Measurements from ENCODE around the gene CDC37.

Gene CDC37

DNA sequence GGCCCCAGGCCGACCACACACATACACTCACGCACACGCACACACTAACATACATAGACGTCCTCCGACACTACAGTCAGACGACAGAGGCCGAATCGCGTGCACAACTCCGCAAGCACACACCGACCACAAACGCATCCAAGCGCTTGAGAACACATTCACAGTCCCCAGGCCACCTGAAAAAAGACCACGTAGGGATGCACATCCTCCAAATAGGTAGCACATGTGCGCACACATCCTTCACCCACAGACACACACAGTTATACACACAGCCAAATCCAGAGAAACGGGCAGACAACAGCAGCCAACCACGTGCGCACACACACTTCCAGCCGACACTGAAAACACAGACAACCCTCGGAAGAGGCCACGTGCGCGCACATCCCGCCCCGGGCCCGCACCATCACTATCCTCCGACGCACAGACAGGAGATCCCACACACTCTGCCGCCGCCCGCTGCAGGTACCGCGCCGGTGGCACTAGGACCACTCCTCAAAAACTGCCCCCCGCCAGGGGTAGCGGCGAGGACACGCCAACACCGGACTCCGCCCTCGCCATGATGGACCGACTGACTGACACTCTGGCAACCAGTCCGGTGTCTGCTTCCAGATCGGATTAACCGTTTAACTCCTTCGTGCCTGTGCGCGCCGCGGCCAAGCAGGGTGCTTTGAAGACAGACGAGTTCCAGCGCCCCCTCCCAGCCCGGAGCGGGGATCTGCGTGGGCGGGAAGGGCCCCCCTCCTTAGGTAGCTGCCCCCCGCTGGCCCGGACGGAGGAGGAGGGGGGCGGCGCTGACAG lies 16.5 kb upstream of the CDC37 start:
- H3K4me3 ChIP-seq (ENCODE audit: low read length), result peak overlapping the region; percentile 40
- DNase-seq (ENCODE audit: low read depth), result no peak
- TF ChIP-seq, protein P1, sequence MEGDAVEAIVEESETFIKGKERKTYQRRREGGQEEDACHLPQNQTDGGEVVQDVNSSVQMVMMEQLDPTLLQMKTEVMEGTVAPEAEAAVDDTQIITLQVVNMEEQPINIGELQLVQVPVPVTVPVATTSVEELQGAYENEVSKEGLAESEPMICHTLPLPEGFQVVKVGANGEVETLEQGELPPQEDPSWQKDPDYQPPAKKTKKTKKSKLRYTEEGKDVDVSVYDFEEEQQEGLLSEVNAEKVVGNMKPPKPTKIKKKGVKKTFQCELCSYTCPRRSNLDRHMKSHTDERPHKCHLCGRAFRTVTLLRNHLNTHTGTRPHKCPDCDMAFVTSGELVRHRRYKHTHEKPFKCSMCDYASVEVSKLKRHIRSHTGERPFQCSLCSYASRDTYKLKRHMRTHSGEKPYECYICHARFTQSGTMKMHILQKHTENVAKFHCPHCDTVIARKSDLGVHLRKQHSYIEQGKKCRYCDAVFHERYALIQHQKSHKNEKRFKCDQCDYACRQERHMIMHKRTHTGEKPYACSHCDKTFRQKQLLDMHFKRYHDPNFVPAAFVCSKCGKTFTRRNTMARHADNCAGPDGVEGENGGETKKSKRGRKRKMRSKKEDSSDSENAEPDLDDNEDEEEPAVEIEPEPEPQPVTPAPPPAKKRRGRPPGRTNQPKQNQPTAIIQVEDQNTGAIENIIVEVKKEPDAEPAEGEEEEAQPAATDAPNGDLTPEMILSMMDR (conservative IDR thresholded peaks at IDR 0.05; ENCODE audit: low read depth, low read length), result no peak

DNA sequence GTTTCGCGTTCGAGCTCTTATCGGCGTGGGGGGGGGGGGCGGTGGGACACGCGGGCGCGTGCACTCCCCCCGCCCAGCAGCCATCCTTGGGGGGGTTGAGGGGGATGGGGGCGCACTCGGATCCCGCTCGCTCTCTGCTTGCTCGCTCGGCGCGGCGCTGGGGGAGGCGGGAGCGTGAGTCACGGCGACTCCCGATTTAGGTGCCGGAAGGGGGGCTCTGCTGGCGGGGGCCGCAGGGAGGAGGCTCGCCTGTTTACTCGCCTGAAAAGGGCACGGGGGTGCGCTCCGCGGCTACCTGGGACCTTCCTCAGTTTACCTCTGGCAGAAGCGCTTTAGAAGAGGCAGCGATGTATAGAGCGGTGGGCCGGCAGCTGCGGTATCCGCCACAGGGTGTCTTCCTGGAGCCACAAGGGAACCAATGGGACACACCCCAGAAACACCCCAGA lies 15.9 kb upstream of the CDC37 start:
- H3K4me3 ChIP-seq (ENCODE audit: low read length), result peak overlapping the region; percentile 21
- DNase-seq (ENCODE audit: low read depth), result no peak
- TF ChIP-seq, protein P1 (conservative IDR thresholded peaks at IDR 0.05; ENCODE audit: low read depth, low read length), result no peak

DNA sequence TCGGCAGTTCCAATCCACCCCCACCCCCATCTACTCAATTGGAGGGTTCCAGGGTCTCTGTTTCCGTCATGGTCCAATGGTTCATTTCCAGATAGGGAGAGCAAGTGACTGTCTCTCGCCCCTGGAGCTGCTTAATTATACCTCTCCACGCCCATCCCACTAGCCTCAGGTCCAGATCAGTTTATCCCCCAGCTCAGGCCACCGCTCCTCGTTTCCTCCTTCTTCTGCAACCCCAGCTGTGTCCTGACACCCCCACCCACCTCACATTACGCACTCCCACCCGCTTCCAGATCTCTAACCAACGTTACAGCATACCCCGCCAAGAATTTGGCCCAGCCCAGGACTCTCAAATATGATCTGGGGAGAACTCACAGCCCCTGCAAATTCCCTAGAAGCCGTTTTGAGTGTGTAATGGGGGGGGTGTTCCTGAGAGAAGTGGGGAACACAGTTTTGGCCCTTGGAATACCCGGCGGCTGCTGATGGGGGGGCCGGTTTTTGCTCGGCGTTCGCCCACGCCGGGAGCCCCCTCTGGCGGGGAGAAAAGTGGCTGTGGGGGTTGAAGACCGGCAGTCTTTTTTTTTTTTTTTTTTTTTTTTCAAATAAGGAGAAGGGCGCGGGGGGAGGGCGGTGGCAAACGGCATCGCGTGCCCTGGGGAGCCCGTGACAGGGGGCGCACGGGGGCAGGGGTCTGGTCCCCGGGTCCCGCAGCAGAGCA lies 15.3 kb upstream of the CDC37 start:
- TF ChIP-seq, protein P1 (conservative IDR thresholded peaks at IDR 0.05; ENCODE audit: low read depth, low read length), result peak; percentile 21
- DNase-seq (ENCODE audit: low read depth), result no peak
- no peak overlapping the region for H3K4me3 ChIP-seq (ENCODE audit: low read length)

GRCh38 chr19:10418235-10418484 lies 14.8 kb upstream of the CDC37 start:
- no peak for DNase-seq (ENCODE audit: low read depth)
- no peak overlapping the region for H3K4me3 ChIP-seq (ENCODE audit: low read length)
- TF ChIP-seq, protein P1 (conservative IDR thresholded peaks at IDR 0.05; ENCODE audit: low read depth, low read length), result no peak

DNA sequence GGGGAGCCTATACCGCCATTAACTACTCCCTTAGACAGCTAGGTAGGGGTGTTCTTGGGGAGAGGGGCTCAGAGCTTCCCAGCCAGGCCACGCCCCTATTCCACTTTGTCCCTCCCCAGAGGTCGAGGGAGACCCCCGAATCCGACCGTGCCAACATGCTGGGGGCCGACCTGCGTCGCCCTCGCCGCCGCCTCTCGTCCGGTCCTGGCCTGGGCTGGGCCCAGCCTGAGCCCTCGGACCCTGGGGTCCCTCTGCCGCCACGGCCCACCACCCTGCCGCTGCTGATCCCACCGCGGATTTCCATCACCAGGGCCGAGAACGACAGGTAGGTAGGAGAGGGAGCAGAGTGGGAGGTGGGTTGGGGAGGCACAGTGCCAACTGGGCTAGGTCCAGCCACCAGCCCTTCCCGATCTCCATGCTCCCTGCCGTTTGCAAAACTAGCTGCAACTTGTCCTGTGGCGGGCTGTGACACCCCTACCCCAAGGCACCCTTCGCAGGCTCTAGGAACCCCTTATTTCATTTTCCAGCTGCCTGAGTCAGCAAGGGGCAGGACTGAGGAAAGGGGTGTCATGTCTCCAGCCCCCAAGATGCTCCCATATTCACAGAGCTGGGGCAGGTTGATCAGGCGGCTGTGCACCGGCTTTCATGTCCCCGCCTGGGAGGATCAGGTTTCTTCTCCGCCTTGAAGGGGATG lies 14.3 kb upstream of the CDC37 start:
- TF ChIP-seq, protein P1 (conservative IDR thresholded peaks at IDR 0.05; ENCODE audit: low read depth, low read length), result no peak
- no peak for DNase-seq (ENCODE audit: low read depth)
- H3K4me3 ChIP-seq (ENCODE audit: low read length), result no peak overlapping the region

- DNase-seq (ENCODE audit: low read depth), result no peak
- TF ChIP-seq, protein P1 (conservative IDR thresholded peaks at IDR 0.05; ENCODE audit: low read depth, low read length), result peak; percentile 69
- H3K4me3 ChIP-seq (ENCODE audit: low read length), result peak overlapping the region; percentile 51
Measured at GRCh38 chr19:10416380-10417257, 13.3 kb upstream of the CDC37 start.

Measured in retinal pigment epithelial cell (primary cell).